Neuronal stem cell (in vitro differentiated cells): Measurements from ENCODE around the gene FOXA3.

Experiments
- DNase-seq: peaks from one replicate; pipeline ENCODE4 v3.0.0-alpha.2; 2013; ENCODE audit warnings: low spot score
- H2AFZ ChIP-seq: one replicate; pipeline ENCODE4 v1.6.1; 2013; ENCODE audit warnings: mild to moderate bottlenecking, low read length, inconsistent platforms
- H2AK5ac ChIP-seq: 2 replicates; pipeline ENCODE4 v1.6.1; 2013; ENCODE audit warnings: low read depth, mild to moderate bottlenecking, inconsistent platforms, low read length, moderate library complexity, mixed read lengths
- H2BK120ac ChIP-seq: 2 replicates; pipeline ENCODE4 v1.6.1; 2013; ENCODE audit warnings: low read depth, mild to moderate bottlenecking, inconsistent platforms, low read length, moderate library complexity, mixed read lengths
- H2BK12ac ChIP-seq: one replicate; pipeline ENCODE4 v1.6.1; 2013; ENCODE audit warnings: low read length, inconsistent platforms
- H2BK15ac ChIP-seq: 2 replicates; pipeline ENCODE4 v1.6.1; 2013; ENCODE audit warnings: mild to moderate bottlenecking, low read length, inconsistent platforms, mixed read lengths
- H2BK5ac ChIP-seq: one replicate; pipeline ENCODE4 v1.6.1; 2013; ENCODE audit warnings: inconsistent platforms, mild to moderate bottlenecking, low read length, moderate library complexity
- H3K14ac ChIP-seq: one replicate; pipeline ENCODE4 v1.6.1; 2013; ENCODE audit warnings: low read length, inconsistent platforms
- H3K18ac ChIP-seq: 2 replicates; pipeline ENCODE4 v1.6.1; 2013; ENCODE audit warnings: low read length, inconsistent platforms
- H3K23ac ChIP-seq: 2 replicates; pipeline ENCODE4 v1.6.1; 2013; ENCODE audit warnings: low read depth, mild to moderate bottlenecking, mixed read lengths, low read length, inconsistent platforms; ENCODE audit not compliant: poor library complexity
- H3K27ac ChIP-seq: replicated peaks from 3 replicates; pipeline ENCODE4 v1.5.1; 2013; ENCODE audit warnings: low read length, inconsistent platforms
- H3K27me3 ChIP-seq, 3 experiments: 2 replicates each; pipeline ENCODE4 v1.6.1; 2013; ENCODE audit warnings: low read length in 3 of 3, mild to moderate bottlenecking in 2 of 3, inconsistent platforms in 1 of 3, low read depth in 1 of 3, mixed read lengths in 1 of 3, moderate library complexity in 1 of 3; ENCODE audit not compliant: control insufficient read depth in 3 of 3, insufficient read depth in 3 of 3
- H3K36me3 ChIP-seq, 2 donors: replicated peaks in 1 of 2; 2 replicates each; pipeline ENCODE4 v1.6.1; 2013; ENCODE audit warnings: low read length in 2 of 2; ENCODE audit not compliant: control insufficient read depth in 2 of 2, insufficient read depth in 2 of 2
- H3K4ac ChIP-seq: 2 replicates; pipeline ENCODE4 v1.6.1; 2013; ENCODE audit warnings: inconsistent platforms, mild to moderate bottlenecking, low read length, moderate library complexity
- H3K4me1 ChIP-seq, 2 donors: 1 replicate in 1 of 2; 2 replicates in 1 of 2; pipeline ENCODE4 v1.6.1; 2013; ENCODE audit warnings: low read length in 2 of 2, low read depth in 1 of 2; ENCODE audit not compliant: control insufficient read depth in 2 of 2, insufficient read depth in 1 of 2
- H3K4me2 ChIP-seq: one replicate; pipeline ENCODE4 v1.6.1; 2013; ENCODE audit warnings: mild to moderate bottlenecking, low read length, inconsistent platforms; ENCODE audit not compliant: insufficient read depth, poor library complexity, severe bottlenecking
- H3K4me3 ChIP-seq, 2 donors: 2 replicates each; pipeline ENCODE4 v1.5.1; 2013; ENCODE audit warnings: low read length in 2 of 2, mild to moderate bottlenecking in 2 of 2, inconsistent platforms in 1 of 2, moderate library complexity in 1 of 2
- H3K79me1 ChIP-seq: one replicate; pipeline ENCODE4 v1.6.1; 2013; ENCODE audit warnings: low read depth, mild to moderate bottlenecking, inconsistent platforms, low read length, moderate library complexity
- H3K9ac ChIP-seq: one replicate; pipeline ENCODE4 v1.6.1; 2013; ENCODE audit warnings: mild to moderate bottlenecking, low read depth, low read length, inconsistent platforms; ENCODE audit not compliant: poor library complexity
- H3K9me3 ChIP-seq, 2 donors: replicated peaks in 1 of 2; 2 replicates each; pipeline versions ENCODE3 to v1.6.1; 2013; ENCODE audit warnings: low read length in 2 of 2, mild to moderate bottlenecking in 2 of 2, inconsistent platforms in 1 of 2, low read depth in 1 of 2, mixed read lengths in 1 of 2, moderate library complexity in 1 of 2; ENCODE audit not compliant: control insufficient read depth in 2 of 2, insufficient read depth in 1 of 2
- H4K8ac ChIP-seq: one replicate; pipeline ENCODE4 v1.6.1; 2013; ENCODE audit warnings: low read depth, mild to moderate bottlenecking, inconsistent platforms, low read length, moderate library complexity
- H4K91ac ChIP-seq: one replicate; pipeline ENCODE4 v1.6.1; 2013; ENCODE audit warnings: low read length, low read depth, mild to moderate bottlenecking, inconsistent platforms; ENCODE audit not compliant: poor library complexity
- WGBS, 2 donors: extraction: QIAGEN DNeasy Blood & Tissue Kit; methylation state at CpG; one replicate each; pipeline ENCODE4 v1.1.7; 2013; ENCODE audit warnings: missing lambda C conversion rate in 2 of 2, mixed read lengths in 1 of 2; ENCODE audit not compliant: insufficient read length in 2 of 2, insufficient replicate concordance in 1 of 2; ENCODE audit errors: extremely low coverage in 2 of 2; 5-methylcytosine and 5-hydroxymethylcytosine counted together

FOXA3 gene

DNA sequence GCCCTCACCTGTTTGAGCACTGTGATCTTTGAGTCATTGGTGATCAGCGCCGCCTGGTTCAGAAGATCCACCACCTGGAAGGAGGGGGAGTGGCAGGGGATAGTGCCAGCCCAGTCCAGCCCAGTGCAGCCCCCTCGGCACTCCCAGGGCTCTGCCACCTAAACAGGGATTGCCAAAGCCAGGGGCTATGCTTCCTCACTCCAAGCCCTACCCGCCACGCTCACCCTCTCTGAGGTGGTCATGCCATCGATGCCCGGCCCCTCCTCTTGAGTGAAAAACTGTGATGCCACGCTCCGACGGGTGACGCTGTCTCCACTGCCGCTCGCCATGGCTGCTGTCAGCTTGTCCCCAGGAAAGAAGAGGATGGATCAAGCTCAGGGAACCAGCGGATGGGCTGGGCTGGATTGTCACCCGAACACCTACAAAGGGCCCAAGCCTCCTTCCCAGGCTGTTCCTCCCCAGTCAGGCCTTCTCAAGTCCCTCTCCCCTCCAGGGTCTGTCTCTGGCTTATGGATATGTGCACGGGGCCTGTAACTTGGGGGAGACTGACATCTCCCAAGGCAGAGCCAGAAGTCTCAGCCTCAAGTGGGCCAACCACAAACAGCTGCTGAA is 9.9 kb upstream of the FOXA3 start:
- peaks cover 39 to 84% of the 10 kb centered on the region in 2 donors for H3K36me3 ChIP-seq
- no peak for DNase-seq

DNA sequence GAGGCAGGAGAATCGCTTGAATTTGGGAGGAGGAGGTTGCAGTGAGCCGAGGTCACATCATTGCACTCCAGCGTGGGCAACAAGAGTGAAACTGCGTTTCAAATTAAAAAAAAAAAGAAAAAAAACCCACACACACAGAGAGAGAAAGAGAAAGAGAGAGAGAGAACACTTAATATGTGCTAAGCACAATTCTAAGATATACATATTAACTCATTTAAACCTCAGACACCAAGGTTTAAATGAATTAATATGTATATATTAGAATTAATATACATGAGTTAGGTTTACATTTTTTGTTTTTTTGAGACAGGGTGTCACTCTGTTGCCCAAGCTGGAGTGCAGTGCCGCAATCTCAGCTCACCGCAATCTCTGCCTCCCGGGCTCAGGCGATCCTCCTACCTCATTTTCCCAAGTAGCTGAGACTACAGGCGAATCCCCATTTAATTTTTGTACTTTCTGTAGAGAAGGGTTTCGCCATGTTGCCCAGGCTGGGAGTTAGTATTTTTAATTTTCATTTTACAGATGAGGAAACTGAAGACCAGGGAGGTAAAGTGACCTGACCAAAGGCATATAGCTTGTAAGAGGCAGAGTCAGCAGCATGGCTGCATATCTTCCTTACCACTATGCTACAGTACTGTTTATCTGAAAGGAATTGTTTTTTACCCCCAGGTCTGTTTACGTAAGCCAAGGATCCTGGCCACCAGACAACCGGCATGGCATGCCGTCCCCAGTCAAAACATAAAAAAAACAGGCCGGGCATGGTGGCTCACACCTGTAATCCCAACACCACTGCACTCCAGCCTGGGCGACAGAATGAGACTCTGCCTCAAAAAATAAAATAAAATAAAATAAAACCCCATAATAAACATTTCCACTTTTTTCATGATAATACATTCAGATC is 3.5 kb upstream of the FOXA3 start:
- peaks cover 0 to 19% (median 14%) of the 10 kb centered on the region in 3 experiments for H3K27me3 ChIP-seq
- H2BK5ac ChIP-seq = no peak overlapping the region
- H3K4me2 ChIP-seq = no peak overlapping the region
- H4K8ac ChIP-seq = no peak overlapping the region
- no peak for DNase-seq
- H2BK12ac ChIP-seq = no peak overlapping the region
- no peak overlapping the region for H2AFZ ChIP-seq
- peaks cover 0 to 2% of the 10 kb centered on the region in 2 donors for H3K9me3 ChIP-seq
- peaks cover 11% of the 10 kb centered on the region for H3K79me1 ChIP-seq
- no peak overlapping the region for H3K23ac ChIP-seq
- H2AK5ac ChIP-seq = no peak overlapping the region
- no peak overlapping the region for H3K4ac ChIP-seq
- H2BK120ac ChIP-seq = no peak overlapping the region
- H3K4me1 ChIP-seq = peaks cover 0 to 3% of the 10 kb centered on the region in 2 donors
- peaks cover 17 to 43% of the 10 kb centered on the region in 2 donors for H3K36me3 ChIP-seq
- no peak overlapping the region for H3K9ac ChIP-seq
- H4K91ac ChIP-seq = no peak overlapping the region
- no peak overlapping the region for H3K4me3 ChIP-seq
- no peak overlapping the region for H3K18ac ChIP-seq
- no peak overlapping the region for H3K14ac ChIP-seq
- H2BK15ac ChIP-seq = no peak overlapping the region
- no CpG with 5 or more reads among the region's 15 CpGs for WGBS, 2 donors
- H3K27ac ChIP-seq = no peak overlapping the region

More for the DNA sequence above, 9.9 kb upstream of the FOXA3 start:
- H2AK5ac ChIP-seq = no peak overlapping the region
- H3K4ac ChIP-seq = no peak overlapping the region
- H2BK120ac ChIP-seq = no peak overlapping the region
- no peak overlapping the region for H4K8ac ChIP-seq
- H3K4me1 ChIP-seq = no peaks in the 10 kb centered on the region
- H3K23ac ChIP-seq = no peak overlapping the region
- no CpG with 5 or more reads among the region's 16 CpGs for WGBS, 2 donors
- H2BK12ac ChIP-seq = no peak overlapping the region
- no peak overlapping the region for H3K27ac ChIP-seq
- no peak overlapping the region for H3K4me2 ChIP-seq
- H3K14ac ChIP-seq = no peak overlapping the region
- H2BK15ac ChIP-seq = no peak overlapping the region
- H3K18ac ChIP-seq = no peak overlapping the region
- H3K79me1 ChIP-seq = peaks cover 11% of the 10 kb centered on the region
- H2AFZ ChIP-seq = no peak overlapping the region
- peak overlapping the region in 1 of 2 donors; percentile 51 for H3K4me3 ChIP-seq
- no peak overlapping the region for H2BK5ac ChIP-seq
- peaks cover 0 to 4% of the 10 kb centered on the region in 2 donors for H3K9me3 ChIP-seq
- H3K9ac ChIP-seq = no peak overlapping the region
- H3K27me3 ChIP-seq = no peaks in the 10 kb centered on the region
- H4K91ac ChIP-seq = no peak overlapping the region

DNA sequence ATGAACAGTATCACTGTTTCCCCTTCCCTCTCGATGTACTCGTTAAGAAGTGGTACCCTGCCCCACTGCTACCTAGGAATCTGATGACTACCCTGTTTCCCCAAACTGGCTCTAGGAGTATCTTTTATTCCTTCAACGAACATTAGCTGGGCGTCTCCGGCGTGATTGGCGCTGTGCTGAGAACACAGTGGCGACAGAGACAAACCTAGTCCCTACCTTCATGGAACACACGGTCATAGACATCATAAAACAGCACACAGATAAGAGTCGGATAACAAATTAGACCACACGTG is 1.9 kb upstream of the FOXA3 start:
- H2AK5ac ChIP-seq = no peak overlapping the region

More for the DNA sequence above, 1.9 kb upstream of the FOXA3 start:
- Histone ChIP-seq H2BK15ac (no peak overlapping the region), H3K9ac (peak overlapping the region; percentile 81), H4K91ac (no peak overlapping the region), H2BK12ac (no peak overlapping the region), H3K9me3 (peaks cover 0 to 2% of the 10 kb centered on the region in 2 donors), H3K4ac (no peak overlapping the region), H3K4me3 (peak overlapping the region; percentile 82 to 86), H3K4me2 (peak overlapping the region; percentile 77), H2BK120ac (no peak overlapping the region), H3K79me1 (peaks cover 8% of the 10 kb centered on the region), H3K27ac (no peak overlapping the region), H3K36me3 (peaks cover 15 to 33% of the 10 kb centered on the region in 2 donors), H3K14ac (no peak overlapping the region), H2BK5ac (no peak overlapping the region), H3K23ac (no peak overlapping the region), H2AFZ (peak overlapping the region; percentile 84), H3K27me3 (peaks cover 0 to 32% (median 14%) of the 10 kb centered on the region in 3 experiments), H3K4me1 (peaks cover 0 to 3% of the 10 kb centered on the region in 2 donors), H3K18ac (no peak overlapping the region), H4K8ac (no peak overlapping the region)
- WGBS, 2 donors = no CpG with 5 or more reads among the region's 11 CpGs
- no peak for DNase-seq
